MM.1S (cell line): ENCODE data around the gene CNNM2.

Experiments
- DNase-seq: peaks from one replicate; pipeline ENCODE4 v3.0.0-alpha.2; 2015
- H2AFZ ChIP-seq: fragments of 300-600 bp; sonication (generic); 2 replicates; pipeline ENCODE4 v1.6.0; 2016; ENCODE audit warnings: antibody characterized with exemption, low read length
- H3F3A ChIP-seq: fragments of 300-600 bp; sonication (generic); 2 replicates; pipeline ENCODE4 v1.6.1; 2016; ENCODE audit warnings: mild to moderate bottlenecking, antibody characterized with exemption, low read length, moderate library complexity, mixed read lengths; ENCODE audit not compliant: insufficient read depth
- H3K27ac ChIP-seq: fragments of 300-600 bp; sonication (generic); 2 replicates; pipeline ENCODE4 v1.5.1; 2016; ENCODE audit warnings: mild to moderate bottlenecking, low read length
- H3K27me3 ChIP-seq: fragments of 300-600 bp; sonication (generic); replicated peaks from 2 replicates; pipeline ENCODE4 v1.6.0; 2016; ENCODE audit warnings: low read length; ENCODE audit not compliant: insufficient read depth
- H3K36me3 ChIP-seq: fragments of 300-600 bp; sonication (generic); replicated peaks from 2 replicates; pipeline ENCODE4 v1.6.1; 2016; ENCODE audit warnings: mild to moderate bottlenecking, low read length, mixed read lengths; ENCODE audit not compliant: insufficient read depth
- H3K4me1 ChIP-seq: fragments of 300-600 bp; sonication (generic); 2 replicates; pipeline ENCODE4 v1.6.1; 2016; ENCODE audit warnings: low read length, mixed read lengths
- H3K4me2 ChIP-seq: fragments of 300-600 bp; sonication (generic); 2 replicates; pipeline ENCODE4 v1.6.0; 2016; ENCODE audit warnings: low read depth, low read length
- H3K4me3 ChIP-seq: fragments of 300-600 bp; sonication (generic); 2 replicates; pipeline ENCODE4 v1.5.1; 2016; ENCODE audit warnings: low read length, mixed read lengths
- H3K79me2 ChIP-seq: fragments of 300-600 bp; sonication (generic); 2 replicates; pipeline ENCODE4 v1.6.1; 2016; ENCODE audit warnings: mixed run types, low read length, mixed read lengths
- H3K9ac ChIP-seq: fragments of 300-600 bp; sonication (generic); 2 replicates; pipeline ENCODE4 v1.6.1; 2016; ENCODE audit warnings: low read length, mixed read lengths
- H3K9me2 ChIP-seq: fragments of 300-600 bp; sonication (generic); replicated peaks from 2 replicates; pipeline ENCODE4 v1.6.1; 2016; ENCODE audit warnings: mild to moderate bottlenecking, low read length, mixed read lengths; ENCODE audit not compliant: insufficient read depth
- H3K9me3 ChIP-seq: fragments of 300-600 bp; sonication (generic); replicated peaks from 2 replicates; pipeline ENCODE4 v1.6.1; 2016; ENCODE audit warnings: mild to moderate bottlenecking, low read length, mixed read lengths; ENCODE audit not compliant: insufficient read depth
- H4K20me1 ChIP-seq: fragments of 300-600 bp; sonication (generic); 2 replicates; pipeline ENCODE4 v1.6.1; 2016; ENCODE audit warnings: mild to moderate bottlenecking, low read length, moderate library complexity, mixed read lengths; ENCODE audit not compliant: insufficient read depth
- EZH2 ChIP-seq: fragments of 300-600 bp; sonication (generic); optimal IDR thresholded peaks from 2 replicates; pipeline ENCODE3; 2017; ENCODE audit warnings: low read depth, mild to moderate bottlenecking, antibody characterized with exemption, low read length, mixed read lengths
- EZH2phosphoT487 ChIP-seq: fragments of 300-600 bp; sonication (generic); IDR thresholded peaks from 2 replicates; pipeline ENCODE4 v1.6.1; 2018; ENCODE audit warnings: antibody characterized with exemption, low read length
- TF ChIP-seq, protein P1 (sequence below): fragments of 300-600 bp; sonication (generic); IDR thresholded peaks from 2 replicates; pipeline ENCODE4 v1.5.1; 2016; ENCODE audit warnings: antibody characterized with exemption, low read length, mixed read lengths

CNNM2 gene

DNA sequence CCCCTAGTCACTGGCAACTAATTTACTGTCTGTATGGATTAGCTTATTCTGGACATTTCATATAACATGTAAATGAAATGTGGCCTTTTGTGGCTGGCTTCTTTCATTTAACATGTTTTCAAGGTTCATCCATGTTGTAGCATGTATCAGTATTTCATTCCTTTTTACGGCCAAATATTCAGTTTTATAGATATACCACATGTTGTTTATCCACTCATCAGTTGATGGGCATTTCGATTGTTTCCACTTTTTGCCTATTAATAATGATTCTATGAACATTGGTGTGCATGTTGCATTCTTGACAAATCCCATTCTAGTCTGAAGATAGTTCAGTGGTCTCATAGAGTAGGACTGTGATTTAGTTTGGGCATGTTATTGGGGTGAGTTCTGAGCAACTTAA, 12.6 kb downstream of the CNNM2 start:
- no peak overlapping the region for H3K9ac ChIP-seq
- H3K27ac ChIP-seq: no peak overlapping the region
- no peaks in the 10 kb centered on the region for H3K79me2 ChIP-seq
- H3K4me2 ChIP-seq: no peak overlapping the region
- no peak for TF ChIP-seq EZH2
- no peak for TF ChIP-seq EZH2phosphoT487
- TF ChIP-seq, protein P1, sequence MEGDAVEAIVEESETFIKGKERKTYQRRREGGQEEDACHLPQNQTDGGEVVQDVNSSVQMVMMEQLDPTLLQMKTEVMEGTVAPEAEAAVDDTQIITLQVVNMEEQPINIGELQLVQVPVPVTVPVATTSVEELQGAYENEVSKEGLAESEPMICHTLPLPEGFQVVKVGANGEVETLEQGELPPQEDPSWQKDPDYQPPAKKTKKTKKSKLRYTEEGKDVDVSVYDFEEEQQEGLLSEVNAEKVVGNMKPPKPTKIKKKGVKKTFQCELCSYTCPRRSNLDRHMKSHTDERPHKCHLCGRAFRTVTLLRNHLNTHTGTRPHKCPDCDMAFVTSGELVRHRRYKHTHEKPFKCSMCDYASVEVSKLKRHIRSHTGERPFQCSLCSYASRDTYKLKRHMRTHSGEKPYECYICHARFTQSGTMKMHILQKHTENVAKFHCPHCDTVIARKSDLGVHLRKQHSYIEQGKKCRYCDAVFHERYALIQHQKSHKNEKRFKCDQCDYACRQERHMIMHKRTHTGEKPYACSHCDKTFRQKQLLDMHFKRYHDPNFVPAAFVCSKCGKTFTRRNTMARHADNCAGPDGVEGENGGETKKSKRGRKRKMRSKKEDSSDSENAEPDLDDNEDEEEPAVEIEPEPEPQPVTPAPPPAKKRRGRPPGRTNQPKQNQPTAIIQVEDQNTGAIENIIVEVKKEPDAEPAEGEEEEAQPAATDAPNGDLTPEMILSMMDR: no peak
- no peaks in the 10 kb centered on the region for H3K9me3 ChIP-seq
- H3K4me1 ChIP-seq: no peaks in the 10 kb centered on the region
- H3F3A ChIP-seq: no peaks in the 10 kb centered on the region
- H2AFZ ChIP-seq: no peak overlapping the region
- no peaks in the 10 kb centered on the region for H3K36me3 ChIP-seq
- no peaks in the 10 kb centered on the region for H3K27me3 ChIP-seq
- no peaks in the 10 kb centered on the region for H4K20me1 ChIP-seq
- H3K4me3 ChIP-seq: no peak overlapping the region
- no peak for DNase-seq
- no peaks in the 10 kb centered on the region for H3K9me2 ChIP-seq

DNA sequence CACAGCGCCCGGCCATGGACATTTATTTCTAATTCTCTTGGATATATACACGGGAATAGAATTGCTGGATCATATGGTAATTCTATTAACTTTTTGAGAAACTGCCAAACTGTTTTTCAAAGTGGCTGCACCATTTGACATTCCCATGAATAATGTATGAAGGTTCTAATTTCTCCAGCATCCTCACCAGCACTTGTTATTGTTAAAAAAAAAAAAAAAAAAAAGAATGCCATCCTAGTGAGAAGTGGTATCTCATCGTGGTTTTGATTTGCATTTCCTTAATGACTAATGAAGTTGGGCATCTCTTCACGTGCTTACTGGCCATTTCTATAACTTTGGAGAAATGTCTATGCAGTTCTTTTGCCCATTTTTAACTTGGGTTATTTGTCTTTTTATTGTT, 13.5 kb downstream of the CNNM2 start:
- no peaks in the 10 kb centered on the region for H3K4me1 ChIP-seq
- H3K36me3 ChIP-seq: no peaks in the 10 kb centered on the region
- no peaks in the 10 kb centered on the region for H3K79me2 ChIP-seq
- H3K4me3 ChIP-seq: no peak overlapping the region
- no peak overlapping the region for H2AFZ ChIP-seq
- no peaks in the 10 kb centered on the region for H3K27me3 ChIP-seq
- no peaks in the 10 kb centered on the region for H3K9me2 ChIP-seq
- TF ChIP-seq EZH2: no peak
- TF ChIP-seq EZH2phosphoT487: no peak
- TF ChIP-seq, protein P1: no peak
- no peak for DNase-seq
- H3K9ac ChIP-seq: no peak overlapping the region
- no peaks in the 10 kb centered on the region for H4K20me1 ChIP-seq
- no peaks in the 10 kb centered on the region for H3K9me3 ChIP-seq
- no peaks in the 10 kb centered on the region for H3F3A ChIP-seq
- no peak overlapping the region for H3K27ac ChIP-seq
- no peak overlapping the region for H3K4me2 ChIP-seq

DNA sequence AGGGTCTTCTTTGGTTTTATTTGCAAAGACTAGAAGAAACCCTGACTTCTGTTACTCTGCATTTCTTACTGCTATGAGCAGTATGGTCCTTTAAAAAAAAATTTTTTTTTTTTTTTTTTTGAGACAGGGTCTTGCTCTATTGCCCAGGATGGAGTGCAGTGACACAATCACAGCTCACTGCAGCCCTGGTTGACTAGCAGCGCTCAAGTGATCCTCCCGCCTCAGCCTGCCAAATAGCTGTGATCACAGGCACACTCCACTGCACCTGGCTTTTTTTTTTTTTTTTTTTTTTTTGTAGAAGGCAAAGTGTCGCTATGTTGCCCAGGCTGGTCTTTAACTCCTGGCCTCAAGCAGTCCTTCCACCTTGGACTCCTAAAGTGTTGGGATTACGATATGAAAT, 17.4 kb downstream of the CNNM2 start:
- TF ChIP-seq EZH2: no peak
- TF ChIP-seq EZH2phosphoT487: no peak
- TF ChIP-seq, protein P1: no peak
- Histone ChIP-seq H3K9ac (no peak overlapping the region), H3K36me3 (no peaks in the 10 kb centered on the region), H3F3A (no peaks in the 10 kb centered on the region), H2AFZ (no peak overlapping the region), H3K4me1 (no peaks in the 10 kb centered on the region), H3K9me2 (no peaks in the 10 kb centered on the region), H3K79me2 (no peaks in the 10 kb centered on the region), H3K9me3 (no peaks in the 10 kb centered on the region), H4K20me1 (no peaks in the 10 kb centered on the region), H3K4me3 (no peak overlapping the region), H3K4me2 (no peak overlapping the region), H3K27me3 (no peaks in the 10 kb centered on the region), H3K27ac (no peak overlapping the region)
- DNase-seq: no peak
